ENCODE data around the gene CROCC2.
A peak's percentile ranks its signal among the peaks of the same experiment; 100 is the strongest.

CROCC2 gene

DNA sequence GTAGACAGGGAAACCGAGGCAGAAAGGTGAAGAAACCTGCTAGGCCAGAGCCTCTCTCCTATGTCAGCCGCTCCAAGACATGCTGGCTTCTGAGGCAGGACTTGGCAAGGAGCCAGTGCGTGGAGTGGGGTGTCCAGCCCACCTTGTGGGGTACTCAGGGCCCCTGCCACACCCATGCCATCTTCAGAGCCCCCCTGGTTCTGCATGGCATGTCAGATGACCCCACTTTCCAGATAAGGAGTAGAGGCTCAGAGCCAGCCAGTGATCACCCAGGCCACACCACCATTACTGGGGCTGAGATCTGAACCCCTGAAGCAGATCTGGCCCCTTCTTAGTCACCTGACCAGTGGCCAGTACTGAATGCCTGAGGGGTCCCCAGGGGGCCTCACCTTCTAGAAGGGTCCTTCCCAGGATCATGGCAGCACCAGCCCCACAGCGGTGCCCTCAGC lies 14.7 kb downstream of the CROCC2 start:
- WGBS (ENCODE audit: insufficient coverage), result 92% methylated on average over 3 of the region's 4 CpGs

GRCh38 chr2:240921311-240921994 lies 15.3 kb downstream of the CROCC2 start:
- H3K27me3 ChIP-seq (replicated peaks in 2 of 5; ENCODE audit: control insufficient read depth in 4 of 5, insufficient read depth in 5 of 5, low read length in 4 of 5), result peaks cover 0 to 4% (median 0%) of the 10 kb centered on the region in 5 experiments
- H3K27ac ChIP-seq (ENCODE audit: insufficient read depth in 1 of 2, low read depth in 1 of 2, low read length in 2 of 2, poor library complexity in 1 of 2, severe bottlenecking in 2 of 2), result no peak overlapping the region
- no peak for DNase-seq
- peaks cover 0 to 2% (median 0%) of the 10 kb centered on the region in 4 experiments for H3K4me1 ChIP-seq (ENCODE audit: control extremely low read depth in 1 of 4, control insufficient read depth in 4 of 4, insufficient read depth in 4 of 4, low read length in 3 of 4)
- no peak overlapping the region for H3K4me3 ChIP-seq (ENCODE audit: control insufficient read depth in 1 of 7, extremely low read depth in 1 of 7, insufficient read depth in 4 of 7, low read depth in 2 of 7, low read length in 6 of 7)
- POLR2A ChIA-PET, result no interaction called here
- 97% methylated on average over 11 of the region's 13 CpGs for WGBS (ENCODE audit: insufficient coverage)
- H3K9me3 ChIP-seq (ENCODE audit: control extremely low read depth in 1 of 5, control insufficient read depth in 4 of 5, insufficient read depth in 2 of 5, low read depth in 1 of 5, low read length in 4 of 5), result no peaks in the 10 kb centered on the region
- CTCF ChIA-PET, result interaction anchor here (1.0 kb wide), 2 partner anchors 13 to 67 kb away, joined by 3 read pairs; no protein-coding TSS in a partner anchor
- H3K36me3 ChIP-seq (ENCODE audit: control insufficient read depth in 4 of 4, insufficient read depth in 4 of 4, low read length in 3 of 4), result no peaks in the 10 kb centered on the region

More for the DNA sequence above, 14.7 kb downstream of the CROCC2 start:
- H3K27me3 ChIP-seq (replicated peaks in 2 of 5; ENCODE audit: control insufficient read depth in 4 of 5, insufficient read depth in 5 of 5, low read length in 4 of 5), result peaks cover 0 to 4% (median 0%) of the 10 kb centered on the region in 5 experiments
- H3K9me3 ChIP-seq (ENCODE audit: control extremely low read depth in 1 of 5, control insufficient read depth in 4 of 5, insufficient read depth in 2 of 5, low read depth in 1 of 5, low read length in 4 of 5), result no peaks in the 10 kb centered on the region
- H3K4me3 ChIP-seq (ENCODE audit: control insufficient read depth in 1 of 7, extremely low read depth in 1 of 7, insufficient read depth in 4 of 7, low read depth in 2 of 7, low read length in 6 of 7), result no peak overlapping the region
- no peaks in the 10 kb centered on the region for H3K36me3 ChIP-seq (ENCODE audit: control insufficient read depth in 4 of 4, insufficient read depth in 4 of 4, low read length in 3 of 4)
- CTCF ChIA-PET, result interaction anchor here (1.0 kb wide), 1 partner anchor 13 kb away, joined by 3 read pairs; no protein-coding TSS in a partner anchor
- H3K4me1 ChIP-seq (ENCODE audit: control extremely low read depth in 1 of 4, control insufficient read depth in 4 of 4, insufficient read depth in 4 of 4, low read length in 3 of 4), result peaks cover 0 to 6% (median 2%) of the 10 kb centered on the region in 4 experiments
- H3K27ac ChIP-seq (ENCODE audit: insufficient read depth in 1 of 2, low read depth in 1 of 2, low read length in 2 of 2, poor library complexity in 1 of 2, severe bottlenecking in 2 of 2), result no peak overlapping the region
- DNase-seq, result no peak
- POLR2A ChIA-PET, result no interaction called here

- no peak overlapping the region for H3K4me3 ChIP-seq (ENCODE audit: control insufficient read depth in 1 of 7, extremely low read depth in 1 of 7, insufficient read depth in 4 of 7, low read depth in 2 of 7, low read length in 6 of 7)
- no peak for DNase-seq
- ChIA-PET CTCF (interaction anchor here (1.0 kb wide), 1 partner anchor 68 kb away, joined by 3 read pairs; no protein-coding TSS in a partner anchor), POLR2A (no interaction called here)
- H3K4me1 ChIP-seq (ENCODE audit: control extremely low read depth in 1 of 4, control insufficient read depth in 4 of 4, insufficient read depth in 4 of 4, low read length in 3 of 4), result no peaks in the 10 kb centered on the region
- no peak overlapping the region for H3K27ac ChIP-seq (ENCODE audit: insufficient read depth in 1 of 2, low read depth in 1 of 2, low read length in 2 of 2, poor library complexity in 1 of 2, severe bottlenecking in 2 of 2)
- no peaks in the 10 kb centered on the region for H3K36me3 ChIP-seq (ENCODE audit: control insufficient read depth in 4 of 4, insufficient read depth in 4 of 4, low read length in 3 of 4)
- 100% methylated on average over 1 of the region's 1 CpG for WGBS (ENCODE audit: insufficient coverage)
- H3K27me3 ChIP-seq (replicated peaks in 2 of 5; ENCODE audit: control insufficient read depth in 4 of 5, insufficient read depth in 5 of 5, low read length in 4 of 5), result peaks cover 0 to 8% (median 0%) of the 10 kb centered on the region in 5 experiments
- no peaks in the 10 kb centered on the region for H3K9me3 ChIP-seq (ENCODE audit: control extremely low read depth in 1 of 5, control insufficient read depth in 4 of 5, insufficient read depth in 2 of 5, low read depth in 1 of 5, low read length in 4 of 5)
Observed at GRCh38 chr2:240921995-240922244, 15.8 kb downstream of the CROCC2 start.

DNA sequence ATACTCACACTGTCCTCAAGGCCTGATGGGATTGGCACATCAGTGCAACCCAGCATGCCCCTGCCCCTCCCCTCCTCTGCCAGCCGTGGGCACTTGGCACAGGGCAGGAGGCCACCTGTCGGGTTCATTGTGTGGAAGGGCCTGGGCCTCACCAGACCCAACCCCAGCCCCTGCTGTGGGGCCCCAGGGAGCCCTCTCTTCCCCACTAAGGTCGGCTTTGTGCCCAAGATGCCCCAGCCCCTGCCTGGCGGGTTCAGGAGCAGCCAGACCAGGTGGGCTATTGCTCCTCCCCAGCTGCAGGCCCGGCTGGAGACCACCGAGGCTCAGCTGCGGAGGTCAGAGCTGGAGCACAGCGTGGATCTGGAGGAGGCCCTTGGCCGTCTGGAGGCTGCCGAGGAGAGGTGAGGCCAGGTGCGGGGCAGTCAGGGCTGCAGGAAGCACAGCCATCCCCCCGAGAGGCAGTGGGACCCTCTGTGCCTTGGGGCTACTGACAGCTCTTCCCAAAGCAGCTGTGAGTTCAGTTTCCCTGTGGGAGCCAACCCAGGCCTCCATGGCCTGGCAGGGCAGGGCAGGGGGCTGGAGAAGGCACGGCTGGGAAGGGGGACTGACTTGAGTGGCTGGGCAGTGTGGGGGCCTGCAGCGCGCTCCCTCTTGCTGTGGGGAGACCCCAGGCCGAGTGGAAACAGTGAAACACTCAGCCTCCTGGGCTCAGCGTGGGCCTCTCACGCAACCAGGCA lies 16.3 kb downstream of the CROCC2 start:
- CTCF ChIA-PET, result interaction anchor here (0.6 to 1.0 kb wide), 2 partner anchors 68 to 858 kb away, joined by 3 read pairs; no protein-coding TSS in a partner anchor
- WGBS (ENCODE audit: insufficient coverage), result 89% methylated on average over 15 of the region's 18 CpGs
- no peaks in the 10 kb centered on the region for H3K9me3 ChIP-seq (ENCODE audit: control extremely low read depth in 1 of 5, control insufficient read depth in 4 of 5, insufficient read depth in 2 of 5, low read depth in 1 of 5, low read length in 4 of 5)
- no peak overlapping the region for H3K4me3 ChIP-seq (ENCODE audit: control insufficient read depth in 1 of 7, extremely low read depth in 1 of 7, insufficient read depth in 4 of 7, low read depth in 2 of 7, low read length in 6 of 7)
- no peak overlapping the region for H3K27ac ChIP-seq (ENCODE audit: insufficient read depth in 1 of 2, low read depth in 1 of 2, low read length in 2 of 2, poor library complexity in 1 of 2, severe bottlenecking in 2 of 2)
- no peaks in the 10 kb centered on the region for H3K36me3 ChIP-seq (ENCODE audit: control insufficient read depth in 4 of 4, insufficient read depth in 4 of 4, low read length in 3 of 4)
- no peak for DNase-seq
- no peaks in the 10 kb centered on the region for H3K4me1 ChIP-seq (ENCODE audit: control extremely low read depth in 1 of 4, control insufficient read depth in 4 of 4, insufficient read depth in 4 of 4, low read length in 3 of 4)
- peaks cover 0 to 8% (median 0%) of the 10 kb centered on the region in 5 experiments for H3K27me3 ChIP-seq (replicated peaks in 2 of 5; ENCODE audit: control insufficient read depth in 4 of 5, insufficient read depth in 5 of 5, low read length in 4 of 5)
- POLR2A ChIA-PET, result no interaction called here

DNA sequence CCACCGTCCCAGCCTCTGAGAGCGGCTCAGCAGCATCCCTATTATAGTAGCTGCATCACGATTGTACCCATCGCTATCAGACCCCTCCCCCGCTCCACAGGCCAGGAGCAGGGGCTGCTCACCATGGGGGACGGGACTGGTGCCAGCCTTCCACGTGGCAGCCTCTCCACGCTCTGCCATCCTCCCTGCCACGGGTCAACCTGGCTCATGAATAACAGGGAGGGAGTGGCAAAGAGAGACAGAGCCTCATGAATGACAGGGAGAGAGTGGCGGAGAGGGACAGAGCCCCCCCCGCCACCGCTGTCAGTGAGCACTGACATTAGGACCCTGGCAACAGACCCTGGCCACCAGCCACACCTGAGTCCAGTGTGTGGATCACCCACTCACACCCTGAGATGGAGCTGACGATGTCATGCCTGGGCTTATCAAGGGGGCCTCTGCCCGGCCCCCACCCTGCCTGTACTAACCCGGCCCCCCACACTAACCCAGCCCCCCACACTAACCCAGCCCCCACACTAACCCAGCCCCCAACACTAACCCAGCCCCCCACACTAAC lies 16.9 kb downstream of the CROCC2 start:
- no peak for DNase-seq
- WGBS (ENCODE audit: insufficient coverage), result 77% methylated on average over 10 of the region's 15 CpGs
- ChIA-PET CTCF (no interaction called here), POLR2A (no interaction called here)
- Histone ChIP-seq H3K27me3 (replicated peaks in 2 of 5; ENCODE audit: control insufficient read depth in 4 of 5, insufficient read depth in 5 of 5, low read length in 4 of 5) (peaks cover 0 to 8% (median 0%) of the 10 kb centered on the region in 5 experiments), H3K36me3 (ENCODE audit: control insufficient read depth in 4 of 4, insufficient read depth in 4 of 4, low read length in 3 of 4) (no peaks in the 10 kb centered on the region), H3K27ac (ENCODE audit: insufficient read depth in 1 of 2, low read depth in 1 of 2, low read length in 2 of 2, poor library complexity in 1 of 2, severe bottlenecking in 2 of 2) (no peak overlapping the region), H3K4me1 (ENCODE audit: control extremely low read depth in 1 of 4, control insufficient read depth in 4 of 4, insufficient read depth in 4 of 4, low read length in 3 of 4) (no peaks in the 10 kb centered on the region), H3K4me3 (ENCODE audit: control insufficient read depth in 1 of 7, extremely low read depth in 1 of 7, insufficient read depth in 4 of 7, low read depth in 2 of 7, low read length in 6 of 7) (no peak overlapping the region), H3K9me3 (ENCODE audit: control extremely low read depth in 1 of 5, control insufficient read depth in 4 of 5, insufficient read depth in 2 of 5, low read depth in 1 of 5, low read length in 4 of 5) (no peaks in the 10 kb centered on the region)

DNA sequence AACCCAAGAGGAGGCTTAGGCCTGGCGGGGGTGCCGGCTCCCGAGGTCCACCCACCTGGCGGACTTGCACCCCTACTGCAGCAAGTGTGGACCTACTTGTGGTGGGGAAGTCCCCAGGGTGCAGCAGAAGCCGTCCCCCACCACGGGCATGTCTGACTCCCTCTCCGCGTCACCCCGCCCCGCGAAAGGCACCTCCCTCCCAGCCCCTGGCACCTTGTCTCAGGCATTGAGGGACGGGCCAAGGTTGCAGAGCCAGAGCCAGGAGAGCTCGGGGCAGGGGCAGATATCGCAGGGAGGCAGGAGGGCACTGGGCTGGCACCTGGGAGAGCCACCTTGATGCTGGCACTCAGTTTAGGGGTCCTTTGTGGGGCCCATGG lies 19.0 kb downstream of the CROCC2 start:
- CTCF ChIA-PET, result no interaction called here
- DNase-seq, result peak in 2 of 3 donors; percentile 39 to 53
- Histone ChIP-seq H3K27ac (ENCODE audit: insufficient read depth in 1 of 2, low read depth in 1 of 2, low read length in 2 of 2, poor library complexity in 1 of 2, severe bottlenecking in 2 of 2) (no peak overlapping the region), H3K36me3 (ENCODE audit: control insufficient read depth in 4 of 4, insufficient read depth in 4 of 4, low read length in 3 of 4) (no peaks in the 10 kb centered on the region), H3K4me3 (ENCODE audit: control insufficient read depth in 1 of 7, extremely low read depth in 1 of 7, insufficient read depth in 4 of 7, low read depth in 2 of 7, low read length in 6 of 7) (no peak overlapping the region), H3K9me3 (ENCODE audit: control extremely low read depth in 1 of 5, control insufficient read depth in 4 of 5, insufficient read depth in 2 of 5, low read depth in 1 of 5, low read length in 4 of 5) (no peaks in the 10 kb centered on the region), H3K27me3 (replicated peaks in 2 of 5; ENCODE audit: control insufficient read depth in 4 of 5, insufficient read depth in 5 of 5, low read length in 4 of 5) (peaks cover 0 to 8% (median 0%) of the 10 kb centered on the region in 5 experiments), H3K4me1 (ENCODE audit: control extremely low read depth in 1 of 4, control insufficient read depth in 4 of 4, insufficient read depth in 4 of 4, low read length in 3 of 4) (no peaks in the 10 kb centered on the region)
- WGBS (ENCODE audit: insufficient coverage), result 88% methylated on average over 10 of the region's 14 CpGs
- POLR2A ChIA-PET, result no interaction called here
